Motor neuron (in vitro differentiated cells): Measurements from ENCODE around the gene MYBPC2. TPM values are rescaled to one million over a fixed set of nuclear protein-coding genes. Genes with fewer than 3 reads are reported as not detected.

Experiments
- ATAC-seq, 8 experiments: fragments of 200-7000 bp; cut with Tn5 transposase; replicated peaks in 6 of 8; 2 replicates each; pipeline ENCODE4 v1.8.0; 2021; ENCODE audit warnings: mild to moderate bottlenecking in 8 of 8, moderate library complexity in 8 of 8
- H3K27ac ChIP-seq, 2 donors: fragments of 250-450 bp; sonication (Bioruptor Pico); 2 replicates each; pipeline ENCODE4 v1.9.0; 2021; ENCODE audit warnings: antibody characterized with exemption in 2 of 2, mild to moderate bottlenecking in 2 of 2, moderate library complexity in 1 of 2
- H3K4me1 ChIP-seq, 2 donors: fragments of 250-450 bp; sonication (Bioruptor Pico); replicated peaks in 1 of 2; 2 replicates each; pipeline ENCODE4 v1.6.1; 2021; ENCODE audit warnings: antibody characterized with exemption in 2 of 2, mild to moderate bottlenecking in 2 of 2, moderate library complexity in 1 of 2
- H3K4me3 ChIP-seq, 5 donors: fragments of 250-450 bp; sonication (Bioruptor Pico); 2 replicates each; pipeline ENCODE4 v1.9.0; 2021; ENCODE audit warnings: antibody characterized with exemption in 5 of 5, mild to moderate bottlenecking in 5 of 5, moderate library complexity in 4 of 5
- WGBS, 10 experiments: fragments of 450-650 bp; shearing (Covaris generic); methylation state at CpG; one replicate each; pipeline ENCODE4 v1.0.0; 2022; 5-methylcytosine and 5-hydroxymethylcytosine counted together
- in situ Hi-C, 9 experiments: fragments of 400-800 bp; cut with MboI; loops; one replicate each; pipeline ENCODE4 v1.15.0; 2021; ENCODE audit warnings: low sequenced_read_pairs in 9 of 9, low pct_unique_long_range_greater_than_20kb in 2 of 9; ENCODE audit not compliant: unreplicated experiment in 9 of 9
- total RNA-seq, 8 experiments: library from RNA; unstranded; fragments of 300-600 nt; gene quantifications; 2 replicates each; pipeline versions ENCODE4 v1.2.3 to v1.2.4, GENCODE V29; 2022

The MYBPC2 gene
- total RNA-seq, 8 experiments from 2014 or later, result 0.04 to 0.27 (median 0.11) TPM; not detected in 4

DNA sequence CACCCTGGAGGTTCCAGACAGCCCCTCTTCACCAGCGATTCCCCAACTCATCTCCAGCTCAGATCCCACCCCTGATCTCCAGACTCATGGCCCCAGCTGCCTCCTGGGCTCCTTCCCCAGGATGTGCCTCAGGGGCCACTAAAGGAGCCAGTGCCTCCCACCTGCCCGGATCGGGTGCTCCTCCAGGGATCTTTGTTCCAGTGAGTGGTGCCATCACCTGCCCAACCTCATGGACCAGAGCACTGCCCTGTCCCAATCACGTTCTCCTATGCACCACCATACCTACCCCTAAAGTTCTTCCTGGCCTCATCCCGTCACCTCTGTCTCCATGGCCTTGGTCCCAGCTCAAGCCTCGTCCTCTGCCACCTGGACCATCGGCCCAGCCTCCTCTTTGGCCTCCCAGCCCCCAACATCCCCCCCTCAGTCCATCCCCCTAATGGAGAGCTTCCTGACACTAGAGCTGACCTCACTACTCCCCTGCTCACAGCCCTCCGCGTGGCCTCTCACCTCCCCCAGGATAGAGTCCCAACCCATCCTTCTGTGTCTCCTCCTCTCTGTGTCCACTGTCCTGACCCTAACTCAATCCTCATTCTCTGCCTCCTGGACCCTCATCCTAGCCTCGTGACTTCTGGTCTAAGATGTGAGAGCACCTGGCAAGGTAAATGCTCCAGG, 52.7 kb downstream of the MYBPC2 start:
- peaks cover 0 to under 1% of the 10 kb centered on the region in 2 donors for H3K4me1 ChIP-seq
- H3K27ac ChIP-seq, result no peak overlapping the region
- in situ Hi-C loops, result no loop called here
- H3K4me3 ChIP-seq, result no peak overlapping the region
- 52 to 100% (median 83%) methylated on average over 1 to 5 of the region's 10 CpGs; no CpG with 5 or more reads in 6 of the 10 experiments for WGBS, 10 experiments
- no peak for ATAC-seq

DNA sequence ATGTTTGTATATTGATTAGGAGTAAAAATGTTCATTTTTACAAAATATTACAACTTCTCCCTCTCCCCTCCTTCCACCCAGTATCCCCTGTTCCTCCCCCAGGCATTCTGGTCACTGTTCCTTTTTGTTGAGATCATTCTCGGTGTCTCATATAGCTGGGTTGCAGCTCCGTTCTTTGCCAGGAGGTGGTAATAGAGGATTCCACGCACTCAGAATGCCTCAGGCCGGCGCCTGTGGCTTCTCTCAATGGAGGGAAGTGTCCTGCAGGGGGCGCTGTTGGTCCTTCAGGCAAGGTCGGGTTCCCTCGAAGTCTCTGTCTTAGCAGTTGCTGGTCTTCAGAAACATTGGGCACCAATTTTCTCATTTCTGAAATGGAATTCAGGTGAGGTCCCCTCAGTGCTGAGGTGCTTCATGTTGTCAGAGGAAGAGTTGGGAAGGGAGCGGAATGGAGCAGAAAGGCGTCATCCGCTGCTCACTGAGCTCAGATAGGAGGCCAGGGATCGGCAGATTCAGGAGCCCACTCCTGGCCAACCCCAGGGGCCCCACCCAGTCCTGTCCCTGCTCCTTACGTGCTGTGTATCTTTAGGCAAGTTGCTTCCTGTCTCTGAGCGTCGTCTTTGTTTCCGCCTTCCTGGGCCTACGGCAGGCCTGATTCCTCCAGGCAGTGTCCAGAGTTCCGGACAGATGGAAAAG, 54.3 kb downstream of the MYBPC2 start:
- no peak overlapping the region for H3K27ac ChIP-seq
- ATAC-seq, result peak in 1 of 8 experiments; percentile 27
- in situ Hi-C loops, result no loop called here
- 19 to 100% (median 67%) methylated on average over 3 to 11 of the region's 18 CpGs; no CpG with 5 or more reads in 1 of the 10 experiments for WGBS, 10 experiments
- H3K4me1 ChIP-seq, result peaks cover 12 to 16% of the 10 kb centered on the region in 2 donors
- H3K4me3 ChIP-seq, result no peak overlapping the region

DNA sequence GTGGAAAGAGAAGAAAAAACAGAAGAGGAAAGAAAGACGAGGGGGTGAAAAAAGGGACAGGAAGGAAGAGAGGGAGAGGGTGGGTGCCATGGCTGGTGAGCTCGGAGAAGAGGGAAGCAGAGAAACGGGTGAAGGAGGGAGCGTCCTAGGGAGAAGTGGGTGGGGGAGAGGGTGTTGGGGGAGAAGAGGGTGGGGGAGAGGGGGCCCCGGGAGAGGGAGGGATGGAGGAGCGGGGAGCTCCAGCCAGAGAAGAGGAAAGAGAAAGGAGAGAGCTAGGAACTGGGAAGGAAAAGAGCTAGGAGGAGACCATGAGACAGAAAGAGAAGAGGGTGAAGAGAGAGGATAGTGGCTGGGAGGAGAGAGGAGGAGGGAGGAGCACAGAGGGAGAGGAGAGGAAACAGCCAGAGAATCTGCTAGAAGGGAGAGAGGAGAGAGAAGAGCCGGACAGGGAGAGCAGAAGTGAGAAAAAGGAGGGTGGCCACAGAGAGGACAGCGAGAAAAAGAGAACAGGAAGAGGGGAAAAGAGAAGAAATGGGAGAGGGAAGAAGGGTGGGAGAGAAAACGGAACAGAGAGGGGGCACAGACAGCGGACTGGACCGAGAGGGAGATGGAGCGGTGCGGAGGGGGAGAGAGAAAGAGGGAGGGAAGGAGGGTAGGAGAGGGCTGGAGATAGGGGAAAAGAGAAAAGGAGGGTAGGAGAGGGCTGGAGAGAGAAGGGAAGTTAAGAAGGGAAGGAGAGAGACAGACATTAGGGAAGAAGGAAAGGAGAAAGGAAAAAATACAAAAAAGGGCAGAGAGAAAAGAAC, 55.9 kb downstream of the MYBPC2 start:
- Histone ChIP-seq H3K4me3 (no peak overlapping the region), H3K4me1 (peaks cover 16 to 21% of the 10 kb centered on the region in 2 donors), H3K27ac (no peak overlapping the region)
- in situ Hi-C loops, result no loop called here
- WGBS, 10 experiments, result 7 to 65% (median 37%) methylated on average over 3 to 11 of the region's 13 CpGs; no CpG with 5 or more reads in 3 of the 10 experiments
- ATAC-seq, result no peak

DNA sequence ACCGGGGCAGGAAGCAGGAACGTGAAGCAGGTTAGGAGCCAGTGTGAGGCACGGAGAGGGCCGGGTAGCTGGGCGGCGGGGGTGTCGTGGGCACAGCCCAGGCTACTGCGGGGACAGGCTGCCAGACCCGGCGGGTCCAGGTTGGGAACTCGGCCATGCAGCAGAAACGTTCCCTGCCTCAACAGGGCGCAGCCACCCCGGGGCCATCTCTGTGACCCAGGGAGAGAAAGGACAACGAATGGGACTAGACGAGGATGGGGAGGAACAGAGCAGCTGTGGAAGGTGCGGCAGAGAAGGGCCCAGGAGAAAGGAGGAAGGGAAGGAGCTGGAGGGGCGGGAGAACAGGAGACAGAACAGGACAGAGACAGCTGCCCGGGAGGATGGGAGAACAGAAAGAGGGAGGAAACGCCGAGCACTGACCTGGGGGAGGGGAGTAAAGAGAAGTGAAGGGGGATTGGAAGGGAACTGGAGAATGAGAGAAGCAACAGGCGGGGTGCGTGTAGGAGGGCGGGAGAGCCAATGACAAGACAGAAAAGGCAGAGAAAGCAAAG, 56.8 kb downstream of the MYBPC2 start:
- no peak overlapping the region for H3K4me3 ChIP-seq
- 23 to 53% (median 40%) methylated on average over 2 to 15 of the region's 24 CpGs; no CpG with 5 or more reads in 2 of the 10 experiments for WGBS, 10 experiments
- peaks cover 16 to 21% of the 10 kb centered on the region in 2 donors for H3K4me1 ChIP-seq
- in situ Hi-C loops, result no loop called here
- H3K27ac ChIP-seq, result no peak overlapping the region
- no peak for ATAC-seq

DNA sequence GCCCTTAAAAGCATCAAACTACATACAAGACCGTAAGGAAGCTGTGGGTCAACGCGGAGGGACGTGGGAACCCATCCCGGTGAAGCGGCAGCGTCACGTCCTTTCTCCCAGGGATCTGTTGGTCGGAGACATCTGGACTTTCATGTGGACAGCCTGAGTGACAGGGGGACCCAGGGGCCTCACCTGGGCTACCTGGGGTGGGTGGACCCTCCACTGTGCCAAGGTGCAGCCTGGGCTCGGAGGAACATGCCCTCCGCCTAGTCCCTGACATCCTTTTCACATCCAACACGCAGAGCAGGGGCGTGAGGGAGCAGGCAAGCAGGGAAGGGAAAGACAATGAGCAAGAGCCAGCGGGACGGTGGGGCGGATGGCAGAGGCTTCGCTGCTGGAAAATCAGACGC, 57.7 kb downstream of the MYBPC2 start:
- in situ Hi-C loops, result no loop called here
- H3K27ac ChIP-seq, result peak overlapping the region in 1 of 2 donors; percentile 64

GRCh38 chr19:50490991-50491472, 58.3 kb downstream of the MYBPC2 start:
- H3K27ac ChIP-seq, result peak overlapping the region in 1 of 2 donors; percentile 64
- H3K4me1 ChIP-seq, result peaks cover 16 to 21% of the 10 kb centered on the region in 2 donors
- 4 to 100% (median 55%) methylated on average over 1 to 11 of the region's 26 CpGs; no CpG with 5 or more reads in 2 of the 10 experiments for WGBS, 10 experiments
- in situ Hi-C loops, result no loop called here
- no peak overlapping the region for H3K4me3 ChIP-seq
- ATAC-seq, result peak in 5 of 8 experiments; percentile 64 to 84 (median 78)

More for the DNA sequence above, 57.7 kb downstream of the MYBPC2 start:
- no peak for ATAC-seq
- 63 to 100% (median 82%) methylated on average over 1 to 13 of the region's 18 CpGs; no CpG with 5 or more reads in 3 of the 10 experiments for WGBS, 10 experiments
- no peak overlapping the region for H3K4me3 ChIP-seq
- peaks cover 16 to 21% of the 10 kb centered on the region in 2 donors for H3K4me1 ChIP-seq

- H3K4me3 ChIP-seq, result no peak overlapping the region
- 11 to 40% methylated on average over 1 to 3 of the region's 12 CpGs; no CpG with 5 or more reads in 8 of the 10 experiments for WGBS, 10 experiments
- H3K4me1 ChIP-seq, result peaks cover 19 to 33% of the 10 kb centered on the region in 2 donors
- in situ Hi-C loops, result no loop called here
- peak; percentile 28 to 78 (median 58) for ATAC-seq
- H3K27ac ChIP-seq, result no peak overlapping the region
Observed at GRCh38 chr19:50492303-50493052, 59.8 kb downstream of the MYBPC2 start.

DNA sequence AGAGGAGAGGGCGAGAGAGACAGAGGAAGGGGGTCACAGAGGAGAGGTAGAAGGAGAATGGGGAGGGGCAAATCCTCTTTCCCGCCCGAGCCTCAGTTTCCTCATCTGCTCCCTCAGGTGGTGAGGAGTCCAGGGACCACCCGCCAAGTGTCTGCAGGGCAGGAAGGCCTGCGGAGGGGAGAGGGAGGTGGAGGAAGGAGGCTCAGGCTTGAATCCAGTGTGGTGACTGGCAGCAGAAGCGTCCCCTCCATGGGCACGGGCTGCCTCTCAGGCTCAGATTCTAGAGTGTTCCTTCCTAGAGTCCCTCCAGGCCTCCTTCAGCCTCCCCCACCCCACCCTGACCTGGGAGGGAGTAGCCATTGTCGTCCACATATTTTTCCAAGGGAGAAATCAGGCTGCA, 60.5 kb downstream of the MYBPC2 start:
- H3K4me3 ChIP-seq, result no peak overlapping the region
- H3K27ac ChIP-seq, result no peak overlapping the region
- in situ Hi-C loops, result no loop called here
- WGBS, 10 experiments, result no CpG with 5 or more reads among the region's 8 CpGs
- ATAC-seq, result no peak
- H3K4me1 ChIP-seq, result peaks cover 19 to 33% of the 10 kb centered on the region in 2 donors

DNA sequence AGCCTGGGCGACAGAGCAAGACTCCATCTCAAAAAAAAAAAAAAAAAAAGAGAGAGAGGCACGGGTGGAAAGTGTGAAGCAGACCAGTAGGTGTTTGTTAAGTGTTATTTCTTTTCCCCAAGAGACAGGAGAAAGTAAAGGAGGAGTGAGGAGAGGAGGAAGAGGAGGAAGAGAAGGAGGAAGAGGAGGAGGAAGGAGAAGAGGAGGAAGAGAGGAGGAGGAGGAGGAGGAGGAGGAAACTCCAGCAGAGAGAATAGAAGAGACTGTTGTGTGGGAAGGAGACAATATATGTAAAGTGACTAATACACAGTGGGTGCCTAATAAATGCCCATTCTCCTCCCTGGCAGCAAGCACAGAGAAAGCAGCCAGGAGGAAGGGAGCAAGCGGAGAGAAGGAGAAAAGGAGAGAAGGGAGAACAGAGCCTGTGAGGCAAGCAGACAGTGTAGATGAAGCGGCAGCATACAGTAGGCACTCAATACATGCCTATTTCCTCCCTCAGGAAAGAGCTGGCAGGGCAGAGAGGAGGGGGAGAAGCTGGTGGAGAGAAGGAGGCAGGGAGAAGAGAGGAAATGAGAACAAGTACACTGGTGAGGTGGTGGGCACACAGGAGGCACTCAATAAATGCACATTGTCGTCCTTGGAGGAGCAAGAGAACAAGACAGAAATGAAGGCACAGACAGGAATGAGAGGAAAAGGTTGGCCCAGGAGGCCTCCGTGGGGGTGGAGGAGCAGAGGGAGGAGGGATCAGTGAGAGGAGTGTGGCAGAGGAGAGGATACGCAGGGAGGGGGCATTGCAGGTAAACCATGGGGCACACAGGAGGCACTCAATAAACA, 61.7 kb downstream of the MYBPC2 start:
- Histone ChIP-seq H3K27ac (no peak overlapping the region), H3K4me1 (peaks cover 19 to 33% of the 10 kb centered on the region in 2 donors), H3K4me3 (no peak overlapping the region)
- WGBS, 10 experiments, result 0 to 86% (median 55%) methylated on average over 1 to 5 of the region's 7 CpGs; no CpG with 5 or more reads in 2 of the 10 experiments
- in situ Hi-C loops, result no loop called here
- no peak for ATAC-seq

DNA sequence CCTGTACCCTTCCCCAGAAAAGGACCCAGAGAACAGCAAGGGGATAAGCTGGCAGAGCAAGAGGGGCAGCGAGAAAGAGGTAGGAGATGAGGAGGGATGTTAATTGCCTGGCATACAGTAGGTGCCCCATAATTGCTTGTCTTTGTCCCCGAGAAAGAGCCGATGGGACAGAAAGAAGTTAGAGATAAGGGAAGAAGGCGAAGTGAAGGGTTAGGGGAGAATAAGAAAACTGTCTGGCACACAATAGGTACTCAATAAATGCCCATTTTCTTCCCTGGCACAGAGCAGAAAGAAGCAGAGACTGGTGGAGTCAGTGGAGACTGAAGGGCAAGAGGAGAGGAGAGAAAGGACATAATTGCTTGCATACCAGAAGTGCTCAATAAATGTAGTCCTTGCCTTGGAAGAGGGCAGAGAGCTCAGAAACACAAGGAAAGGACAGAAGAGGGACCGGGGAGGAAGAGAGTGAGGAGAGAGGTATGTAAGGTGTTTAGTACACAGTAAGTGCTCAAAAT, 62.4 kb downstream of the MYBPC2 start:
- in situ Hi-C loops, result no loop called here
- Histone ChIP-seq H3K27ac (no peak overlapping the region), H3K4me1 (peaks cover 19 to 34% of the 10 kb centered on the region in 2 donors), H3K4me3 (no peak overlapping the region)
- WGBS, 10 experiments, result 35 to 100% (median 68%) methylated on average over 1 to 5 of the region's 5 CpGs; no CpG with 5 or more reads in 1 of the 10 experiments
- no peak for ATAC-seq
